Hematopoietic multipotent progenitor cell treated with erythropoietin and hydrocortisone succinate and interleukin-3 and kit ligand, for 17 days (in vitro differentiated cells): ENCODE results near the gene PRKCE.
A peak's percentile ranks its signal among the peaks of the same experiment; 100 is the strongest.

Experiments
- DNase-seq: peaks from one replicate; pipeline ENCODE4 v3.0.0-alpha.2; 2015; ENCODE audit warnings: low spot score

The PRKCE gene

GRCh38 chr2:45992021-45992740 lies 340.7 kb downstream of the PRKCE start:
- DNase-seq: no peak

- no peak for DNase-seq
These were observed 341.4 kb downstream of the PRKCE start for GRCh38 chr2:45992741-45993475.

GRCh38 chr2:45993476-45993991 lies 342.1 kb downstream of the PRKCE start:
- DNase-seq: peak; percentile 46

DNA sequence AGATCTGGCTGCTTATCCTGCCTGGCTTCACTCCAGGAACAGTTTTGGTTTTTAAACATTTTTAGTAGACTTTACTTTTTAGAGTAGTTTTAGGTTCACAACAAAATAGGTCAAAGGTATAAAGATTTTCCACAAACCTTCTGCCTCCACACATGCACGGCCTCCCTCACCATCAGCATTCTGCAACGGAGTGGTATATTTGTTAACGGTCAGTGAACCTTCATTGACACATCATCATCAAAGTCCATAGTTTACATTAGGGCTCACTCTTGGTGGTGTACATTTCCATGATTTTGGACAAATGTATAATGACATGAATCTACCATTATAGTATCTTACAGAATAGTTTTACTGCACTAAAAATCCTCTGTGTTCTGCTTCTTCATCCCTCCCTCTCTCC lies 342.6 kb downstream of the PRKCE start:
- DNase-seq: no peak

DNA sequence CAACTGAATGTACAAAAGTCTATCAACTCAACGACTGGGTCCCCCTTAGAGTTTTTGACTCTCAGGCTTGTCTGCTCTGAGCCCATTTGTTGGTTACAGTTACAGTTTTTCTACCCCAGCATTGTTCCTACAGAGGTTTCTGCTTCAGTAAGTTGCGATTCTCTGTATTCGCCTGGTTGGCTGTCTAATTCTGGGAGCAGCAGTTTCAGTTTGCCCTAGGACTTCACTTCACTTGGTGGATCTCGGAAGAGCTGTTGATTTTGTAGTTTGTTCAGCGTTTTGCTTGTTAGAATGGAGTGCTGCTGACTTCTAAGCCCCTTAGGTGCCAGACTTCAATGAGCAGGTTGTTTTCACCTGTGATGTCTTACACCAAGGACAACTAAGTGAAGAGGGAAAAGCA lies 349.2 kb downstream of the PRKCE start:
- DNase-seq: no peak

GRCh38 chr2:46001290-46001689 lies 349.8 kb downstream of the PRKCE start:
- no peak for DNase-seq

- DNase-seq: no peak
These were observed 350.4 kb downstream of the PRKCE start for GRCh38 chr2:46001741-46002506.

DNA sequence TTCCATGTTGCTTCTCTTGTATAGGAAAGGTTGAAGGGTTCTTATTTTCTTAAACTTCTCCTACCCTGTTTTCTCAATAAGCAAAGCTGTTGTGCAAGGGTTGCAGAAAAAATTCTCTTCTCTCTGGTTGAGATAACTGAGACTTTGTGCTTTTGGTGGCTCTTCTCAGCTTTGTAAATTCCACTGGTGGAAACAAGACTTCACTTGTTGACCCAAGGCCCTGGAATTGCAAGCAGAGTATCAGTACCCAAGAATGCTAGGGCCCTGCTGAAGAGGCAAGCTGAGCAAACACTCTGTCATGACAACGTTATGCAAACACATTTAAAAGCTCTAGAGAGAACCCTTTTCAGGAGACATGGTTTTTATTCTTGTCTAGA lies 351.0 kb downstream of the PRKCE start:
- no peak for DNase-seq

GRCh38 chr2:46002947-46003346 lies 351.5 kb downstream of the PRKCE start:
- no peak for DNase-seq

DNA sequence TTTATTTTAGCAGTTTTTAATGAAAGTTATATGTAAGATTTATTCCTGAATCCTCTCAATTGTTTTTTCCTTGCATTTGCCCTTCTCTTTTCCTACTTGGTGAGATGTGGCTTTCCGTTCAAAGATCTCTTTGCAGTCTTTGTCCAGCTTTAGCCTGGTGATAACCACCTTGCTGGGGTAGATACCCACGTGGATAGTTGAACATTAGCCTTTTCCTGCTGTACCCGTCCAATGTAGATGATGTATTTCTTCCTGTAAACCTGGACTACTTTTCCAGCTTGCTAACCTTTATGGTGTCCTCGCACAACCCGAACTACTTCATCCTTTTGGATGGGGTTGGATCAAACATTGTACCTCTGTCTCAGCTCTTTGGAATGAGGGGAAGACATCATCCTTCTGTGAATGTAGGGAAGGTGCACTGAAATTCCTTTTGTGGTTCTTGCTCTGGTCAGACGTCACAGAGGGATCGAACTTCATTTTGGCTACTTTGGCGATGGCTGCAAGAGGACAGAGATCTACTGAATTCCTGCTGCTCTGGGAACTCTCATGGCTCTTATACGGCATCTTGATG lies 352.5 kb downstream of the PRKCE start:
- DNase-seq: no peak

DNA sequence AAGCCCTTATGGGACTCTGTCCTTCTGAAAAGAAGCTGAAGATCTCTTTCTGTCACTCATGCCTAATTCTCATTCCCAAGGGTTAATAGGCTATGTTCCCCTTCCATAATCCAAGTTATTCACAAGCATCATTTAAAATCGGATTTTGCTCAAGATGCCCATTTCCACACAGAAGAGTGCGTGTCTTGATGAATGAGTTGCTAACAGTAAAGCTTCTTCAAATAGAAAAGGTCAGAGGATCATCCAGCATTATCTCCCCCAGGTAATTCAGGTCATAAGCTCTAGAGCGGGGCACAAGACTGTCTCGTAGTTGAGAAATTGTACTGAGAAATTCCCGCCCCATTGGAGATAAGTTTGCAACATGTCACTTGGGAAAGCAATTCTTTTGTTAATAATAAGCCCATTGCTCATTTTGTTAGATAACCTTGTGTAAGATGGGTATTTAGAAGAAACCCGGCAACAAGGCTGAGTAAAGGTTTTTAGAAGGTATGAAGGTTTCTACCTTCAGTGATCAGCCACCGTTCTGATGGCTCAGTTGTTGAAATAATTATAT lies 355.1 kb downstream of the PRKCE start:
- DNase-seq: no peak

GRCh38 chr2:46007412-46007811 lies 355.9 kb downstream of the PRKCE start:
- DNase-seq: no peak

DNA sequence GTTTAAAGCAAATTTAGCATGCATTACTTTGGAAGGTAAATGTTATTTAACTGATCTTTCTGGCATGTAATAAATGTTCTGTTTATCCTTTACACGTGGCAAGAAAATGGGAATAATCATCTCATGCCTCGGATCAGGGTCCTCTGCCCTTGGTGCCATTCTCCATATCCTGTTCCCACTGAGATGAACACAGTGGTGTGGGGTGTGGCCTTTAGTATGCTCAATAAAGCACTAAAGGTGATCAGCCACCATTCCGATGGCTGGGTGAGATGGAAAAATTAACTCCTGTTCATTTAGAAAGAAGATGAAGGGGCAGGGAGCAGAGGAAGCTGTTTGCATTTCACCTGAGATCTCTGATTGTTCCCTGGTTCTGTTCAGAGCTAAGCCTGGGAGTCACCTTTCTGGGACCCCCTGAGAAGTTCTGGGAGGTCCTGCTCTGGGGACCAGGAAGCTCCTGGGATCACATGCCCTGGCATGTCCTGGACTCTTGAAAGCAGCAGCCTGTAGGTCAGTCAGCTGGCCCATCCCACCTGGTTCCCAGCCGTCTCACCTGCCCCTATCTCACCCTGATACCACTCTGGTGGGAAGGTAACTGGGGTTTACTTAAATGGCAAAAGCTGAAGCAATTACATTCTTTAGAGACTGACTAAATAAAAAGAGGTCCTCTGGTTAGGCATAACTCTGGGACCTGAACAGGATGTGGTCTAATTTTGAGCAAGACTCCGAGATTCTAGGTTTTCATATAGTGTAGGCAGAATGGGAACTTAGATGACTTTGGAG lies 356.8 kb downstream of the PRKCE start:
- DNase-seq: no peak

DNA sequence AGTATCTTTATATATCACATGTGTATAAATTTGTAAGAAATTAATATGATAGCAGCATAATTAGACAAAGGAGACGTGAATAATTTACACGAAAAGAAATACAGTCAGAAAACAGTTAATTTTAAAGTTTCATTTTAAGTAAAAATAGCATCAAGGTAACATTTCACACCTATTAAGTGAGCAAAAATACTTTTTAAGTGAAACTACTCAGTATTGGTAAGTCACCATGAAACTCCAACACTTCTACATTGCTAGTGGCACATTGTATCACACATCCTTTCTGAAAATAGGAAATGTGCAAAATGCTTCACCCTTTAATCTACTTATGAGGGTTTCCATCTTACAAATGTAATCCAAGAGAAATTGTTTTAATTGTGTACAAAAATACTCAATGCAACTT lies 357.8 kb downstream of the PRKCE start:
- DNase-seq: no peak

DNA sequence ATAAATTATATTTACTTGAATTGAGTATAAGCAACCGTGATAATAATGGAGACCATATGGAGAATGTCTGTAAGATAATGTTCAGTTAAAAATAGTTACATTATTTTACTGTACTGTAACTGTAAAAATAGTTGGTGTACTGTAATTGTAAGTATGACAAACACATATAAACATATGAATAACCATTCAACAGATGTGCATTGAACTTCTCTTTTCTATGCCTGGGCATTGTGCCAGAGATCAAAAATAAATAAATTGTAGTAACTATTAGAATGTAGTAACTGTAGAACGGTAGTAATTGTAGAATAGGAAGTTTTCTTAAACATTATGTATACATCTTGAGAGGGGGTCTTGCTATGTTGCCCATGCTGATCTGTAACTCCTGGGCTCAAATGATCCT lies 358.3 kb downstream of the PRKCE start:
- DNase-seq: no peak

GRCh38 chr2:46010223-46010924 lies 358.9 kb downstream of the PRKCE start:
- no peak for DNase-seq

- DNase-seq: peak; percentile 6
These were observed 359.5 kb downstream of the PRKCE start for GRCh38 chr2:46010925-46011490.

DNA sequence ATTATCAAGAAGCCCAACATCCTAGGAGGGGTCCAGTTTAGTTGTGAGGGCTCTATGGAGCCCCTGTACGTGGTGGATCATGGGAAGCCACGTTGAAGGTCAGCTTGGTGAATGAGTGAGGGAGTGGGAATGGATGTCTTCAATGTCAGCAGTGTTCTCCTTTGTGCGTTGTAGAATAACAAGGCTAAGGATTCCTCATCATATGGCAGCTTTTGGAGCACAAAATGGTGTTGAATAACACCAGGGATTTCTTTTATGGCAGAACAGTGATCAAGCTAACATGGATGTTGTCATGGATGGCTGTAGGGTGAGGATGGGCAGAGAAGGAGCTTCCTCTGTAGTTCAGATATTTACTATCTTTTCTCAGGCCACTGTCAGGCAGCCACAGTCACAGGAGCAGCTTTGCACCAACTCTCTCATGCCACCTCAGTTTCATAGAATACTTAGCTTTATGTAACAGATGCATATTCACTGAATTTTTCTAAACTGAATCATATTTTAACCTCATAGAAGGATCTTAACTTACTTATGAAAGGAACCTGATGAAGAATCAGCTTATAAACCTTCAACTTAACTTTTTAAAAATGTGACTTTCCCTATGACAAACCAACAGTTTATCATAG lies 361.3 kb downstream of the PRKCE start:
- no peak for DNase-seq

GRCh38 chr2:46013726-46014125 lies 362.3 kb downstream of the PRKCE start:
- no peak for DNase-seq
